ENCODE results near the gene FAM222A. TPM values are rescaled to one million over a fixed set of nuclear protein-coding genes. Genes with fewer than 3 reads are reported as not detected.
A peak's percentile ranks its signal among the peaks of the same experiment; 100 is the strongest.

FAM222A gene
- total RNA-seq, 1 donor from 2014 or later = 13.9 TPM

DNA sequence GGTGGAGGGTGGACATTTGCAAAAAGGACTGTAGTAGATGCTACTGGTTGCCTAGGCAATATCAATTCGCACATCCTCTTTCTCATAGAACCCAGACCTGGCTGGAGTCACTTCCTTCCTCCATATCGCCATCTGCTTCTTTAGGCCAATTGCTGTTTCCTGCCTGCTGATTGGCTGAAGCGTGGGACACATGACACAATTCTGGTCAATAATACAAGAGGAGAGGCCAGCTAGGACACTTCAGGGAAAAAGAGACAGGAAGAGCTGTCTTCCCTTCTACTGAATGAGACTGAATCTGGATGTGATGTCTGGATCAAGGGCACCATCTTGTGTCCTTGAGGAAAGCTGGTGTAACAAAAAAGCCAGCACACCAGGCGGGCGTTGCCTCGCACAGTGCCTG, 65.8 kb downstream of the FAM222A start:
- Mint-ChIP-seq H3K36me3 (ENCODE audit: low read depth) (peaks cover 3% of the 10 kb centered on the region), H3K9me3 (no peaks in the 10 kb centered on the region), H3K27ac (ENCODE audit: unreplicated experiment) (no peak overlapping the region), H3K27me3 (ENCODE audit: low read depth) (no peaks in the 10 kb centered on the region), H3K4me1 (peaks cover 23% of the 10 kb centered on the region), H3K4me3 (no peak overlapping the region)
- peak; percentile 18 for TF ChIP-seq CTCF (conservative IDR thresholded peaks at IDR 0.05)
- DNase-seq (ENCODE audit: low read depth, low spot score) = no peak

GRCh38 chr12:109781668-109782325, 68.2 kb downstream of the FAM222A start:
- peaks cover 3% of the 10 kb centered on the region for H3K36me3 Mint-ChIP-seq (ENCODE audit: low read depth)
- TF ChIP-seq CTCF (conservative IDR thresholded peaks at IDR 0.05) = no peak
- peaks cover 17% of the 10 kb centered on the region for H3K4me1 Mint-ChIP-seq
- H3K27me3 Mint-ChIP-seq (ENCODE audit: low read depth) = no peaks in the 10 kb centered on the region
- H3K4me3 Mint-ChIP-seq = no peak overlapping the region
- H3K9me3 Mint-ChIP-seq = no peaks in the 10 kb centered on the region
- no peak for DNase-seq (ENCODE audit: low read depth, low spot score)
- no peak overlapping the region for H3K27ac Mint-ChIP-seq (ENCODE audit: unreplicated experiment)

- Mint-ChIP-seq H3K36me3 (ENCODE audit: low read depth) (peaks cover 3% of the 10 kb centered on the region), H3K27me3 (ENCODE audit: low read depth) (no peaks in the 10 kb centered on the region), H3K4me1 (peaks cover 15% of the 10 kb centered on the region), H3K9me3 (no peaks in the 10 kb centered on the region), H3K27ac (ENCODE audit: unreplicated experiment) (no peak overlapping the region), H3K4me3 (no peak overlapping the region)
- no peak for DNase-seq (ENCODE audit: low read depth, low spot score)
- no peak for TF ChIP-seq CTCF (conservative IDR thresholded peaks at IDR 0.05)
These were observed 68.7 kb downstream of the FAM222A start for GRCh38 chr12:109782326-109782703.

GRCh38 chr12:109783135-109783964, 69.7 kb downstream of the FAM222A start:
- DNase-seq (ENCODE audit: low read depth, low spot score) = no peak
- H3K9me3 Mint-ChIP-seq = no peaks in the 10 kb centered on the region
- TF ChIP-seq CTCF (conservative IDR thresholded peaks at IDR 0.05) = no peak
- no peaks in the 10 kb centered on the region for H3K27me3 Mint-ChIP-seq (ENCODE audit: low read depth)
- H3K4me1 Mint-ChIP-seq = peaks cover 10% of the 10 kb centered on the region
- peak overlapping the region; percentile 35 for H3K27ac Mint-ChIP-seq (ENCODE audit: unreplicated experiment)
- H3K4me3 Mint-ChIP-seq = no peak overlapping the region
- peaks cover 3% of the 10 kb centered on the region for H3K36me3 Mint-ChIP-seq (ENCODE audit: low read depth)

GRCh38 chr12:109783965-109784244, 70.3 kb downstream of the FAM222A start:
- DNase-seq (ENCODE audit: low read depth, low spot score) = no peak
- Mint-ChIP-seq H3K27ac (ENCODE audit: unreplicated experiment) (peak overlapping the region; percentile 43), H3K36me3 (ENCODE audit: low read depth) (peaks cover 3% of the 10 kb centered on the region), H3K4me3 (no peak overlapping the region), H3K27me3 (ENCODE audit: low read depth) (no peaks in the 10 kb centered on the region), H3K9me3 (no peaks in the 10 kb centered on the region), H3K4me1 (peaks cover 10% of the 10 kb centered on the region)
- TF ChIP-seq CTCF (conservative IDR thresholded peaks at IDR 0.05) = no peak

Measured in neural crest cell (in vitro differentiated cells).